OCI-LY1 (cell line): Measurements from ENCODE around the gene BTBD3.

Experiments used
- EZH2 ChIP-seq: fragments of 200-600 bp; sonication (generic), shearing (Covaris generic); IDR thresholded peaks from 2 replicates; pipeline ENCODE4 v1.8.0; 2017; ENCODE audit warnings: borderline replicate concordance, mixed run types, mild to moderate bottlenecking, antibody characterized with exemption, low read length, moderate library complexity, mixed read lengths
- TF ChIP-seq, protein P1 (sequence below): fragments of 200-600 bp; sonication (generic), shearing (Covaris generic); IDR thresholded peaks from 2 replicates; pipeline ENCODE4 v1.5.1; 2017; ENCODE audit warnings: mild to moderate bottlenecking, antibody characterized with exemption, low read length, moderate library complexity, mixed read lengths

DNA sequence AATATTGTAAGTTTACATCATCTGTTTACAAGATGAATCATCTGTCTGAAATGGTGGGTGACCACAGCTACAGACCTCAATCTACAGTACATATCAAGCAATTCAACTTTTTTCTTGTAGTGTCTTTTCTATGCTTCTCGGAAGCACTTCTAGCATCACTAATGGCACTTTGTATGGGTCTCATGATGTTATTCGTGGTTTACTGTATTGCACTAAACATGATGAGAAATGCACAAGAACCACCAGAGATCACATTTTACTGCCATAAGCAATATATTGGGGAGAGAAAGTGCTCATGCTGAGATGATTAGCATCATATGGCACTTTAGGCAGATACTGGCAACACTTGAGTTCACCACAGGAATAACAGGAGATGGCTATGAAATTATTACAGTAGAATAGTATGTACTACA lies 15.4 kb upstream of the BTBD3 start:
- TF ChIP-seq, protein P1, sequence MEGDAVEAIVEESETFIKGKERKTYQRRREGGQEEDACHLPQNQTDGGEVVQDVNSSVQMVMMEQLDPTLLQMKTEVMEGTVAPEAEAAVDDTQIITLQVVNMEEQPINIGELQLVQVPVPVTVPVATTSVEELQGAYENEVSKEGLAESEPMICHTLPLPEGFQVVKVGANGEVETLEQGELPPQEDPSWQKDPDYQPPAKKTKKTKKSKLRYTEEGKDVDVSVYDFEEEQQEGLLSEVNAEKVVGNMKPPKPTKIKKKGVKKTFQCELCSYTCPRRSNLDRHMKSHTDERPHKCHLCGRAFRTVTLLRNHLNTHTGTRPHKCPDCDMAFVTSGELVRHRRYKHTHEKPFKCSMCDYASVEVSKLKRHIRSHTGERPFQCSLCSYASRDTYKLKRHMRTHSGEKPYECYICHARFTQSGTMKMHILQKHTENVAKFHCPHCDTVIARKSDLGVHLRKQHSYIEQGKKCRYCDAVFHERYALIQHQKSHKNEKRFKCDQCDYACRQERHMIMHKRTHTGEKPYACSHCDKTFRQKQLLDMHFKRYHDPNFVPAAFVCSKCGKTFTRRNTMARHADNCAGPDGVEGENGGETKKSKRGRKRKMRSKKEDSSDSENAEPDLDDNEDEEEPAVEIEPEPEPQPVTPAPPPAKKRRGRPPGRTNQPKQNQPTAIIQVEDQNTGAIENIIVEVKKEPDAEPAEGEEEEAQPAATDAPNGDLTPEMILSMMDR = no peak
- no peak for TF ChIP-seq EZH2
